T-helper 1 cell treated with Interleukin-12 subunit alpha and Interleukin-12 subunit beta and Interleukin-4 antibody, amounts not matched to agents 30 ng/mL and 1 ng/mL, for 36 hours (primary cell): ENCODE results near the gene EPHA3. TPM values are rescaled to one million over a fixed set of nuclear protein-coding genes. Genes with fewer than 3 reads are reported as not detected.

Source experiments
- intact Hi-C: fragments of 100-400 bp; cut with micrococcal nuclease; formaldehyde crosslinking; loops from one replicate; pipeline ENCODE4 v1.15.1; 2024
- total RNA-seq: library from RNA; stranded (reverse); gene quantifications from 2 replicates; pipeline ENCODE4 v1.2.3, GENCODE V29; 2022

The EPHA3 gene
- total RNA-seq, 1 donor from 2014 or later = not detected

GRCh38 chr3:89441141-89441540 lies 333.7 kb downstream of the EPHA3 start:
- intact Hi-C loops = no loop called here

- intact Hi-C loops = no loop called here
These were observed 339.2 kb downstream of the EPHA3 start for GRCh38 chr3:89446593-89446992.

DNA sequence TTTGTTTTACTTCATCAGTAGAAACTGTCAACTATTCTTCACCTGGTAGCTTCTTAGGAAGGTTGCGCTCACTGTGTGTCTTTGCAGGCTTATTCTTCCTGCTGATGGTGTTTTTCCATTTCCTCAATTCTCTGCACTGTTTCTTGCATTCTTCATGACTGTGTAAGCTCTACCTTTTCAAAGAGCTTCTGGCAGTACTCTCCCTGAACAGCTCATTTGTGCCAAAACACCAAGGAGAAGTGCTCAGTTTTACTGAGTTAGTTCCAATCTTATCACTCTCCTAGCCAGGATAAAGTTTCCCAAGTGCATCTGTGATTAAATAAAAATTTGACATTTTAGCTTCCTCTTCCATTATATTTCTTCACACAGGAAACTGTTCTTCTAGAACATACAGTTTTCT lies 339.8 kb downstream of the EPHA3 start:
- intact Hi-C loops = no loop called here

- intact Hi-C loops = no loop called here
These were observed 341.7 kb downstream of the EPHA3 start for GRCh38 chr3:89449086-89449485.

GRCh38 chr3:89452066-89452465 lies 344.6 kb downstream of the EPHA3 start:
- intact Hi-C loops = no loop called here

GRCh38 chr3:89455240-89455639 lies 347.8 kb downstream of the EPHA3 start:
- intact Hi-C loops = no loop called here

DNA sequence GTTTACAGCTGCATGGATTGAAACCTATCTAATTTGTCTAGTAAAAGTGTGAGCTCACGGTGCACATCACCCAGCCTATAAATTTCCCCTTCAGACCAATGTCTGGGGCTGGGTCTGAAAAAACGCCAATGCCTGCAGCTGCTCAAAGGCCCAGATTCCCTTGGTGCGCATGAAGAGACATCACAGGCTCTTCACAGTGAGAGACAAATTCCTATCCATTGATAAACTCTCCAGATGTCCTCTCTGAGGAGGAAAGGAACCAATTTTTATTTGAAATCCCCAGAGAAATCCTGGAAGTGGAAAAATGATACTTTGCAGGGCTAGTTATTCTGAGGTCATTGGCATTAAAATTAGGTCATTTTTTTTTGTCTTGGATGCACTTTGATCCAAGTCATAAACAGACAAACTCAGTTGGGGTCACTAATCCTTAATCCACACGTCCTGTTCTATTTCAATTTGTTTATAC lies 360.5 kb downstream of the EPHA3 start:
- intact Hi-C loops = no loop called here

GRCh38 chr3:89472101-89472500 lies 364.7 kb downstream of the EPHA3 start:
- intact Hi-C loops = no loop called here

- intact Hi-C loops = no loop called here
These were observed 367.1 kb downstream of the EPHA3 start for GRCh38 chr3:89474333-89475130.

DNA sequence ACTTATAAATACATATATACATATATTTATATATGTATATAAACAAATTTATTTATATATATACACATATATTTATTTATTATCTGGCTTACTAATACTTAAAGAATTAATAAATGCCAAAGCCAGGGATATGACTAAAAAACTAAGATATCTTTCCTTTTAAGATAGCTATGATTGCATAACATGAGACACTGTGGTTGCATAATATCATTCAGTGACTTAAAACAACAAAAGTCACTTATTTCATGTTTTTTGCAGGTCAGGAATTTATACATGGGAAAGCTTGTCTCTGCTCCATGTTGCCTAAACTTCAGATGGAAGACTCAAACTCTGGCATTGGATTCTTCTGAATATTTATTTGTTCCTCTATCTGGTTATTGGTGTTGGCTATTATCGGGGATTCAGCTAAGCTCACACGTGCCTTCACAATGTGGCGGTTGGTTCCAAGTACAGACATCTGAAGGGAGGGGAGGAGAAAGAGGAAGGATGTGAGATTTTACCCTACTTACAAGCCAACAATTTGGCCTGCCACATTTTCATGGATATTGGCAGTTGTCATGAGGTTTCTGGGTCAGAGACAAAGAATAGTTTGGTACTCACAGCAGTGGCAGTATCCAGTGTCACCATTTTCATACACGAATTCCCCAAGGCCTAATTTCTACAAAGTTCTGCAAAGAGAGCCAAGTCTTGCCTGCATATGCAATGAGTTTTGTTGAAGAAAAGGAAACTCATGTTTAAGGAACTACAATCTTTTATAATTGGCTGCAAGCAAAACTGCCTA lies 381.6 kb downstream of the EPHA3 start:
- intact Hi-C loops = no loop called here

GRCh38 chr3:89490129-89490528 lies 382.7 kb downstream of the EPHA3 start:
- intact Hi-C loops = no loop called here

DNA sequence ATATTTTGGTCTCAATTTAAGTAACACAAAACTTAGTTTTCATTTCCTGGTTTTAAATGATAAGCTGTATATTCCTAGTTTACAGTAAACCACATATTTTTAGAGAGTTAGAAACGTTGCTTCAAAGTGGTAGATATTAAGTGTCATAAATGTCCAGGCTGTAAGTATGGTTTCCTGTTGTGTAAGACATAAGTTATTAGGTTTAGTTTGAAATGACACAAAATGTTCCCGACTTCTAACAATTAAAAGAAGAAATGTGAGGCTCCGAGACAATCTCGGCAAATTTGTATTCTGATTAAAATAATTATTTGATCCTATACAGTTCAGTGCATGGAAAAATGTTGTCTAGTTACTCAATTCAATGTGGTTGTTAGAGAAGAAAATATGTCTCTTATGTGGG lies 387.3 kb downstream of the EPHA3 start:
- intact Hi-C loops = no loop called here

DNA sequence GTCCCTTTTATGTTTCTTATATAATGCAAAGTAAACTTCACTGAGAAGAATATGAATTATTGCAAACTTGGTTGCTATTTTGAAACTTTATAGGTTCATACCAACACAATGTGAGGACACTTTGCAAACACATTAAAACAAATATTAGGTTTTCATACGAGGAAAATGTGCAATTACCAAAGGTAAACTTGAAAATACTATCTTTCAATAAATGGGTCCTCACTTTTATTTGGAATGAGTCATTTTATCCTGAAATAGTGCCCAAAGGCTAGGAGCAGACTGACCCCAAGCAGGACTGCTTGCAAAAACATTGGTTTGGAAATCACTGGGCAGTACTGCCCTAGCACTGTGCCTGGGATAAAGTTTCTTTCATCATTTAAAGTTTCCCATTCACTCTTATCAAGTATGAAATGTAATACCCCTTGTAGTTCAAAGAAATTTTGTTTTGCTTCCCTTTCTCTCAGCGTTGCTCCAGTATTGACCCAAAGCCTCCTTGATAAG lies 396.5 kb downstream of the EPHA3 start:
- intact Hi-C loops = no loop called here

DNA sequence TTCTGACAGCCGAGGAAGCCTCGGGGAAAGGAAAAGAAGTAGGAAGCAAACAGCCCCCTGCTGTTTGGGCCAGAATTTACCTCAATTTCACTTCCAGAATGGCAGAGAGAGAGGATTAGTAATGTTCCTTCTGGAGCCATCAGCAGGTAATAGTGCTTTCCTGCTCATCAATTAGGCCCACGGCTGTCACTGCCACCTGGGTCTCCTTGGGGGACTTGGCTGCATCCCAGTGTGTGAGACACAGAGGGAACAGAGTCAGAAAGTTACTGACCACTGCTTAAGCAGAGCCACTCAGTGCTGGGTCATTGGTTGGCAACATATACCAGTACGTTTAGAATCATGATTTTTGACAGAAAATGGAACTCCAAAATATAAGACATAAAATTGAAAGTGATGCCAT lies 397.0 kb downstream of the EPHA3 start:
- intact Hi-C loops = no loop called here

DNA sequence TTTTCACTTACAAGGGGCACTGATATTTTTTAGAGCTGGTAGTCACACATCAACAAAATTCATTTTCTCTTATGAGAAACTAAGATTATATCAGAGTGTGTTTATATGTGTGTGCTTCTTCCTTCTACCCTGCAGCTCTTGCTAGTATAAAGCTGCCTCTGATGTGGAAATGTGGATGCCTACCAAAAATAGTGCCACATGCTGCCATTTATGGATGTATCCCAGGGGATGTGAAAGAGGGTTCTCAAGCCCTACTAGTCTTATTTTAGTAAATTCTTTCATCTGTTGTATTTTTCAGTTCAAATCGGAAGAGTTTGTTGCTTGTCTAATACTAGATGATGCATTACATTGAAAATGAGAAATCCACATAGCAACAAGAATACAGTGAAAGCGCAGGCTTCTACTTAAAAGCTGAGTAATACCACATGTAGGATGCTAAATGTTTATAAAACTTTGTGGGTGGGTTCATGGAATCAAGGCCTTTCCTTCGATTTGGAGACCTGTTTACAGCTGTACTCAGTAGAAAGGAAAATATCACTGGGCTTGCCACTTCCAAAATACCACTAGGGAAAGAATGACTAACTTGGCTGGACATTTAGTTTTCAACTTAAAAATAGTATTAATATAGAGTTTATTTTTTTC lies 399.2 kb downstream of the EPHA3 start:
- intact Hi-C loops = no loop called here

DNA sequence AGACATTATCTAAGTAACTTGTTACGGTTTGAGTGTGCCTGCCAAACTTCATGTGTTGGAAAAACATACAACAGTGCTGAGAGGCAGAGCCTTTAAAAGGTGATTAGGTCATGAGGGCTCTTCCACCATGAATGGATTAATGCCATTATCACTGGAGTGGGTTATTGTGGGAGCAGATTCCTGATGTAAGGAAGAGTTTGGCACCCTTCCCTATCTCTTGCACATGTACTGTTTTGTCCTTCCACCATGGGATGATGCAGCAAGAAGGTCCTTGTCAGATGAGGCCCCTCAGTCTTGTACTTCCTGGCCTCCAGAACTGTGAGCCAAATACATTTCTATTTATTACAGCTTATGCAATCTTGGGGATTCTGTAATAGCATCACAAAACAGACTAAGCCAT lies 413.9 kb downstream of the EPHA3 start:
- intact Hi-C loops = no loop called here

DNA sequence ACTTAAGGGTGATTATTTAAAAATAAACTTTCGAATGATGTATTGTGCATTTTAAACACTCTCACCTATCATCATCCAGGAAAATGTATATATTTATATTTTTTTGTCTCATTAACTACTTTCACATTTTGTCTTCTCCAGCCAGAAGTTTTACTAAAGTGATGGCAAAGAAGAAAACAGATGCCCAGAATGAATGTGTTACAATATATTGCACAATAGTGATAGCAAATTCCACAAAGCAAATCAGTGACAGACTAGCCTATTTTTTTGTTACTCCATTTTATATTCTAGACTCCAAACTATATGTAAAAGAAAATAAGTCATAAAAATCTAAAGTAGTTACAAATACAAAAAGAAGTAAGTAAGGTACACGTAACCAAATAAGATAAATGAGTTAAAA lies 414.7 kb downstream of the EPHA3 start:
- intact Hi-C loops = no loop called here

- intact Hi-C loops = no loop called here
These were observed 418.2 kb downstream of the EPHA3 start for GRCh38 chr3:89525609-89526008.

GRCh38 chr3:89527736-89528305 lies 420.4 kb downstream of the EPHA3 start:
- intact Hi-C loops = no loop called here
